Esophagus muscularis mucosa (tissue), 4 donors: Measurements from ENCODE around the gene GIPC3. TPM values are rescaled to one million over a fixed set of nuclear protein-coding genes. Genes with fewer than 3 reads are reported as not detected.

Source experiments
- DNase-seq: peaks from one replicate; pipeline ENCODE4 v3.0.0-alpha.2; 2017; ENCODE audit errors: extremely low spot score
- H3K27ac ChIP-seq, 4 donors: fragments of 200-600 bp; sonication (generic); replicated peaks in 1 of 4; 1 replicate in 3 of 4; 2 replicates in 1 of 4; pipeline ENCODE4 v1.5.1; 2016 to 2019; ENCODE audit warnings: mild to moderate bottlenecking in 1 of 4
- H3K27me3 ChIP-seq, 4 donors: fragments of 200-600 bp; sonication (generic); one replicate each; pipeline versions ENCODE4 v1.5.1 to v1.6.0; 2016 to 2019
- H3K36me3 ChIP-seq, 4 donors: fragments of 200-600 bp; sonication (generic); one replicate each; pipeline ENCODE4 v1.5.1; 2016 to 2019
- H3K4me1 ChIP-seq, 4 donors: fragments of 200-600 bp; sonication (generic); one replicate each; pipeline ENCODE4 v1.5.1; 2016 to 2019
- H3K4me3 ChIP-seq, 4 donors: fragments of 200-600 bp; sonication (generic); 1 replicate in 2 of 4; 2 replicates in 2 of 4; pipeline ENCODE4 v1.5.1; 2016 to 2019; ENCODE audit warnings: mild to moderate bottlenecking in 4 of 4, moderate library complexity in 1 of 4
- H3K9me3 ChIP-seq, 4 donors: fragments of 200-600 bp; sonication (generic); 1 replicate in 3 of 4; 2 replicates in 1 of 4; pipeline ENCODE4 v1.5.1; 2016 to 2019
- EP300 ChIP-seq: sonication (generic); formaldehyde crosslinking; IDR thresholded peaks from one replicate; pipeline ENCODE4 v1.6.1; 2017; ENCODE audit warnings: antibody characterized with exemption
- POLR2A ChIP-seq: fragments of 450-650 bp; IDR thresholded peaks from one replicate; pipeline ENCODE4 v1.6.1; 2017; ENCODE audit warnings: antibody characterized with exemption, moderate library complexity, mild to moderate bottlenecking, low read depth
- POLR2AphosphoS5 ChIP-seq, 2 donors: sonication (generic); formaldehyde crosslinking; IDR thresholded peaks; one replicate each; pipeline ENCODE4 v1.6.1; 2017; ENCODE audit warnings: antibody characterized with exemption in 2 of 2
- WGBS: methylation state at CpG from one replicate; pipeline ENCODE4 v1.1.5; 2018; 5-methylcytosine and 5-hydroxymethylcytosine counted together
- intact Hi-C: fragments of 100-400 bp; cut with DNase I; formaldehyde crosslinking; loops from one replicate; pipeline ENCODE4 v1.15.1; 2023
- small RNA-seq, 3 donors: library from RNA; depleted of rRNA; stranded (forward); fragments of <200 nt; gene quantifications; one replicate each; pipeline ENCODE3, GENCODE V24; 2016
- total RNA-seq, 4 donors: library from RNA; depleted of rRNA; stranded (reverse); fragments of >200 nt; gene quantifications; one replicate each; pipeline versions ENCODE4 v1.1.0 to v1.2.1, GENCODE V29; 2016
- TF ChIP-seq, protein P1 (sequence below), 3 experiments: fragments of 200-600 bp in 2 of 3; fragments of 450-650 bp in 1 of 3; sonication (generic) in 2 of 3; IDR thresholded peaks; one replicate each; pipeline ENCODE4 v1.5.1; 2017 to 2019; ENCODE audit warnings: antibody characterized with exemption in 3 of 3, mild to moderate bottlenecking in 2 of 3, moderate library complexity in 1 of 3

Gene GIPC3
- total RNA-seq, 4 donors from 2014 or later, result 4.1 to 17.5 (median 4.9) TPM

DNA sequence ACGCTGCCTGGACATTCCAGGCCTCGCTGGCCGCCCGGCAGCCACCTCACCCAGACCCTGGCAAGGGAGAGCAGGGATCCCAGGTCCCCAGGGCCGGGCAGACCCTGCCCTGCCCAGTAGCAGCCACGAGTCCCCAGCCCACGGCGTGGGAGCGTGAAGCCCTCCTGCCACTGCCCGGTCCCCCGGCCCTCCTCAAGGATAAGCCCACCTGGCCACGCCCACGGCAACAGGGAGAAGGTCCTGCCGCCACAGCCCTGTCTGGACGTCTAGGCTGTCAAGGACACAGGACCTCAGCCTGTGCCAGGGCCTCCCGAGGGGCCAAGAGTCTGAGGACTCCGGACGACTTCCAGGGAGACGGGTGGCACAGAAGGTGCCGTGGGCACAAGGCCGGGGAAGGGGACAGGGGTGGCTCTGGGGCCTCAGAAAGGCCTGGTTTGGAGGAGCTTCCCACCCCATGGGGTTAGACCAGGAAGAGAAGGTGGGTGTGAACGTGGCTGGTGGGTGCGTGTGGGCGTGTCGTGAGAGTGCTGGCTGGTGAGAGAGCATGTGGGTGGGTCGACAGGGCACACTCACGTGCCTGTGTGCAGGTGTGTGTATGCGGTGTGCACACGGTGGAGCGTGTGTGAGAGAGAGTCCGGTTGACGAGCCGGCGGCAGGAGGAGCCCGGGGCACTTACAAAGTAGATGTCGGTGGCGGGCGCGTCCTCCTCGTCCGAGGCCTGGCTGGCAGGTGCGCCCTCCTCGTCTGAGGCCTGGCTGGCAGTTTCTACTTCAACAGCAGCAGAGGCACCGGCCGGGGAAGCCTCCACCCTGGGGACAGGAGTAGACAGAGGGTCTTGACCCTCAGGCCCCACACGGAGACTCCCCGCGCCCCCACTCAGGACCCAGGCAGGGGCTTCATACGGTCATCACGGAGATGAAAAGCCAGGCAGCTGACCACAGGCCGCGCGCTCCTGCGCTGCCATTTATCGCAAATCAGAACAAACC lies 53.2 kb downstream of the GIPC3 start:
- no peak overlapping the region for H3K27ac ChIP-seq
- intact Hi-C loops, result no loop called here
- no peaks in the 10 kb centered on the region for H3K9me3 ChIP-seq
- 90% methylated on average over 35 of the region's 55 CpGs for WGBS
- H3K4me1 ChIP-seq, result no peaks in the 10 kb centered on the region
- no peak overlapping the region for H3K4me3 ChIP-seq
- H3K27me3 ChIP-seq, result no peaks in the 10 kb centered on the region
- TF ChIP-seq, protein P1, sequence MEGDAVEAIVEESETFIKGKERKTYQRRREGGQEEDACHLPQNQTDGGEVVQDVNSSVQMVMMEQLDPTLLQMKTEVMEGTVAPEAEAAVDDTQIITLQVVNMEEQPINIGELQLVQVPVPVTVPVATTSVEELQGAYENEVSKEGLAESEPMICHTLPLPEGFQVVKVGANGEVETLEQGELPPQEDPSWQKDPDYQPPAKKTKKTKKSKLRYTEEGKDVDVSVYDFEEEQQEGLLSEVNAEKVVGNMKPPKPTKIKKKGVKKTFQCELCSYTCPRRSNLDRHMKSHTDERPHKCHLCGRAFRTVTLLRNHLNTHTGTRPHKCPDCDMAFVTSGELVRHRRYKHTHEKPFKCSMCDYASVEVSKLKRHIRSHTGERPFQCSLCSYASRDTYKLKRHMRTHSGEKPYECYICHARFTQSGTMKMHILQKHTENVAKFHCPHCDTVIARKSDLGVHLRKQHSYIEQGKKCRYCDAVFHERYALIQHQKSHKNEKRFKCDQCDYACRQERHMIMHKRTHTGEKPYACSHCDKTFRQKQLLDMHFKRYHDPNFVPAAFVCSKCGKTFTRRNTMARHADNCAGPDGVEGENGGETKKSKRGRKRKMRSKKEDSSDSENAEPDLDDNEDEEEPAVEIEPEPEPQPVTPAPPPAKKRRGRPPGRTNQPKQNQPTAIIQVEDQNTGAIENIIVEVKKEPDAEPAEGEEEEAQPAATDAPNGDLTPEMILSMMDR (IDR thresholded peaks at IDR 0.05), result no peak
- TF ChIP-seq POLR2AphosphoS5 (IDR thresholded peaks at IDR 0.05) (no peak), EP300 (no peak), POLR2A (no peak)
- peaks cover 69 to 100% (median 93%) of the 10 kb centered on the region in 4 donors for H3K36me3 ChIP-seq
- no peak for DNase-seq

GRCh38 chr19:3639479-3639878 lies 54.2 kb downstream of the GIPC3 start:
- Histone ChIP-seq H3K27ac (no peak overlapping the region), H3K4me1 (peaks cover 0 to 5% (median under 1%) of the 10 kb centered on the region in 4 donors), H3K27me3 (no peaks in the 10 kb centered on the region), H3K36me3 (peaks cover 71 to 100% (median 97%) of the 10 kb centered on the region in 4 donors), H3K4me3 (no peak overlapping the region), H3K9me3 (no peaks in the 10 kb centered on the region)
- no peak for DNase-seq
- TF ChIP-seq POLR2AphosphoS5 (IDR thresholded peaks at IDR 0.05), result no peak
- TF ChIP-seq, protein P1 (IDR thresholded peaks at IDR 0.05), result no peak
- no peak for TF ChIP-seq POLR2A
- no peak for TF ChIP-seq EP300
- intact Hi-C loops, result no loop called here
- 90% methylated on average over 13 of the region's 13 CpGs for WGBS

DNA sequence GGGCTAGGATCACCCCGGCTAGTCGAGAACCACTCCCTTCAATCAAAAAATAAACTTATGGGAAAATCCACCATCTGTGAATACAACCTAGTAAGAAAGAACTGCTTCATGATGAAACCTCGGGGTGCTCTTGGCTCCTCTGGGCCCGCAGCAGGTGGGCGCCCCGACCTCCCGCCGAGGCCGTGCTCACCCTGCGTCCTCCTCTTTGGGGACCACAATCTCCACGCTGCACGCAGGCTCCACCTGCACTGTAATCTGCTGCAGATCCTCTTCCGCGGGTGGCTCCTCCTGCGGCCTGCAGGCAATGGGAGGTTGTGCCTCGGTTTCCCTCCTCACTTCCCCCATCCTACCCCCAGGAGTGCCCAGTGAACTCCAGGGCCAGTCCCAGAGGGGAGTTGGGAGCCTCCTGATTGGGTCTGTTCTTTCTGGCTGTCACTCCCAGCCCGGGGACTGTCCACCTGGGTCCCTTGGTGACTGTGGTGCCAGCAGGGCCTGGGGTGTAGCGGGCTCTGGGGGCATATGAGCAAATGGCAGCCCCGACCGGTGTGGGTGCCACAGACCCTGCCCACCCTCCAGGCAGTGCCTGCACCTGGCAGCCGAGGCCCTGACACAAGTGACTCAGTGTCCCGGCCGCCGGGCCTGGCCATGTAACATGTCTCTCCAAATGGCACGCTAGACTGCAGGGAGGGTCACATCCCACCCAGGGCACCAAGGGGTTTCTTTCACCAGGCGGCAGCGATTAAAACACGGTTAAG lies 56.4 kb downstream of the GIPC3 start:
- H3K9me3 ChIP-seq, result no peaks in the 10 kb centered on the region
- intact Hi-C loops, result no loop called here
- DNase-seq, result no peak
- WGBS, result 93% methylated on average over 27 of the region's 28 CpGs
- H3K27me3 ChIP-seq, result no peaks in the 10 kb centered on the region
- H3K36me3 ChIP-seq, result peaks cover 84 to 100% (median 100%) of the 10 kb centered on the region in 4 donors
- peaks cover 0 to 19% (median 14%) of the 10 kb centered on the region in 4 donors for H3K4me1 ChIP-seq
- TF ChIP-seq, protein P1 (IDR thresholded peaks at IDR 0.05), result no peak
- TF ChIP-seq POLR2A (no peak), EP300 (no peak), POLR2AphosphoS5 (IDR thresholded peaks at IDR 0.05) (no peak)
- no peak overlapping the region for H3K27ac ChIP-seq
- H3K4me3 ChIP-seq, result no peak overlapping the region

DNA sequence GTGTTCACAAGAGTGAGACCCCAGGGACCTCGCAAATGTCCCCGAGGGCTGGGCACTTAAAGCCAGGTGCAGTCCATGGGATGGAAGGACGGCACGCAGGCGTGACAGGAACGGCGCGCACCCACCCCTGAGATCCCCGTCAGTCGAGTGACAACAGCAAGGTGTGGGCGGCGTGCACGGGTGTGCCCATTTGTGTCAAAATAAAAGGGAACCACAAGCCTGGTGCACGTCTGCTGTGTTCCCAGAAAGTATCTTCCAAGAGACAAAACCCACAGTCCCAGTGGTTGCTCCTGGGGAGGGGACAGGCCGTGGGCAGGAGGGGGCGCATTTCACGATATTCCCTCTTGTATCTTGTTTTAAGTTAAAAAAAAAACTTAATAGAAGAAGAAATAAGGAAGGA lies 57.0 kb downstream of the GIPC3 start:
- peaks cover 0 to 19% (median 14%) of the 10 kb centered on the region in 4 donors for H3K4me1 ChIP-seq
- peaks cover 81 to 100% (median 99%) of the 10 kb centered on the region in 4 donors for H3K36me3 ChIP-seq
- TF ChIP-seq POLR2A, result no peak
- no peaks in the 10 kb centered on the region for H3K9me3 ChIP-seq
- no peak for DNase-seq
- H3K4me3 ChIP-seq, result no peak overlapping the region
- H3K27me3 ChIP-seq, result no peaks in the 10 kb centered on the region
- intact Hi-C loops, result no loop called here
- WGBS, result 89% methylated on average over 17 of the region's 17 CpGs
- H3K27ac ChIP-seq, result no peak overlapping the region

Small RNAs within 50 kb of the gene (small RNA-seq; reads per million reads assigned to genes)
- 0 reads per million in 3 donors for gene AC005786.1

Other genes with a start within 250 kb of the GIPC3 start
- gene NFIC, start 218.9 kb upstream of the GIPC3 start, total RNA-seq, result 100 to 1,000 TPM; 165 to 297 (median 211) TPM
- gene SMIM24, start 105.0 kb upstream of the GIPC3 start, total RNA-seq, result not detected
- not detected for gene SMIM44, start 102.0 kb upstream of the GIPC3 start, total RNA-seq
- 10 to 100 TPM; 19.5 to 37.5 (median 25.8) TPM for gene DOHH, start 84.8 kb upstream of the GIPC3 start, total RNA-seq
- 10 to 100 TPM; 15.8 to 41.2 (median 31.4) TPM for gene FZR1, start 79.2 kb upstream of the GIPC3 start, total RNA-seq
- not detected for gene TEKTIP1, start 46.3 kb upstream of the GIPC3 start, total RNA-seq
- gene MFSD12, start 27.9 kb upstream of the GIPC3 start, total RNA-seq, result 10 to 100 TPM; 28.2 to 87.0 (median 62.4) TPM
- 100 to 1,000 TPM; 136 to 202 (median 161) TPM for gene HMG20B, start 12.5 kb upstream of the GIPC3 start, total RNA-seq
- 10 to 100 TPM in 1 of 4 donors, 1 to 10 TPM in 3; 4.8 to 17.2 (median 7.7) TPM for gene TBXA2R, start 21.4 kb downstream of the GIPC3 start, total RNA-seq
- gene CACTIN, start 41.3 kb downstream of the GIPC3 start, total RNA-seq, result 10 to 100 TPM; 28.7 to 45.0 (median 34.2) TPM
- gene PIP5K1C, start 115.0 kb downstream of the GIPC3 start, total RNA-seq, result 100 to 1,000 TPM in 2 of 4 donors, 10 to 100 TPM in 2; 73.2 to 180 (median 99.9) TPM
- 1 to 10 TPM in 1 of 4 donors, under 1 TPM in 2, not detected in 1; 0.06 to 4.2 (median 0.17) TPM for gene TJP3, start 122.9 kb downstream of the GIPC3 start, total RNA-seq
- gene APBA3, start 176.2 kb downstream of the GIPC3 start, total RNA-seq, result 10 to 100 TPM; 13.7 to 40.5 (median 24.4) TPM
- 10 to 100 TPM; 45.2 to 84.3 (median 77.4) TPM for gene MRPL54, start 177.2 kb downstream of the GIPC3 start, total RNA-seq
- gene RAX2, start 186.8 kb downstream of the GIPC3 start, total RNA-seq, result not detected
- 1 to 10 TPM in 3 of 4 donors, under 1 TPM in 1; 0.13 to 2.9 (median 1.8) TPM for gene MATK, start 200.9 kb downstream of the GIPC3 start, total RNA-seq